ENCODE data around the gene N4BP2L2.

N4BP2L2 gene

DNA sequence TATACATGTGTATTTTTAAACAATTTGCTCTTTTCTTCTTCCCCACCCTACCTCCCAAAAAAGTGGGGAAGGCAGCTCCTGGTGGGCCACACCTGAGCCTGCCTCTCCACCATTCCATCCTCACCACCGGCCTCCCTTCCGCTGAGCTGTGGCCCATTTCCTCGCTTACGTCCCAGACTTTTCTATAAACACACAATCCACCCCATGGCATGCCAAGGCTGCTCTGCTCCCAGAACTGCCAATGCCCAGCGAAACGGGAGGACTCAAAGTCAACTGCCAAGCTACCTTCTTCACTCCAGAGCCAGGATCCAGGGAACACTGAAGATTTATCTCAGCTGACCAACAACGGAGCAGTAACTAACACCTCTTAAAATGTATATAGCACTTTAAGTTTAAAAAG, 113.4 kb downstream of the N4BP2L2 start:
- no peak for DNase-seq

GRCh38 chr13:32423592-32423991, 115.0 kb downstream of the N4BP2L2 start:
- no peak for DNase-seq

GRCh38 chr13:32419862-32420261, 118.7 kb downstream of the N4BP2L2 start:
- no peak for DNase-seq

- DNase-seq, result no peak
Observed at GRCh38 chr13:32417995-32418394, 120.6 kb downstream of the N4BP2L2 start.

GRCh38 chr13:32415019-32415418, 123.6 kb downstream of the N4BP2L2 start:
- no peak for DNase-seq

GRCh38 chr13:32414580-32414979, 124.0 kb downstream of the N4BP2L2 start:
- no peak for DNase-seq

DNA sequence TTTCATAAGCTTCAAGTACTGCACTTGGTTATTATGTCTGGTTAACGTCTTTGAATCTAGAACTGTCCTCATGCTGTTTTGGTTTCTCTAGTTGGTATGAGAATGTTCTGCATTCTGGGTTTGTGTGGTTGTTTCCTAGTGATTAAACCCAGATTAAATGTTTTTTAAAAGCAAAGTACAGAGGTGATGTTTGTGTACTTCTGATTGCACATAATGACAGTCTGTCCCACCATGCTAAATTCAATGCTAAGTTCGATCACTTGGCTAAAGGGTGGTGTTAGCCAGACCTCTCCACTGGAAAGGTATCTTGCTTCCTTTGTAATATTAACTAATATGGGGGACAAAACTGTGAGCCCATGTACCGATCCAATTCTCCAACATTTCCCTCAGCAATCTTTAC, 125.3 kb downstream of the N4BP2L2 start:
- DNase-seq, result no peak

GRCh38 chr13:32409561-32410421, 128.8 kb downstream of the N4BP2L2 start:
- DNase-seq, result no peak

GRCh38 chr13:32409001-32409313, 129.6 kb downstream of the N4BP2L2 start:
- no peak for DNase-seq

DNA sequence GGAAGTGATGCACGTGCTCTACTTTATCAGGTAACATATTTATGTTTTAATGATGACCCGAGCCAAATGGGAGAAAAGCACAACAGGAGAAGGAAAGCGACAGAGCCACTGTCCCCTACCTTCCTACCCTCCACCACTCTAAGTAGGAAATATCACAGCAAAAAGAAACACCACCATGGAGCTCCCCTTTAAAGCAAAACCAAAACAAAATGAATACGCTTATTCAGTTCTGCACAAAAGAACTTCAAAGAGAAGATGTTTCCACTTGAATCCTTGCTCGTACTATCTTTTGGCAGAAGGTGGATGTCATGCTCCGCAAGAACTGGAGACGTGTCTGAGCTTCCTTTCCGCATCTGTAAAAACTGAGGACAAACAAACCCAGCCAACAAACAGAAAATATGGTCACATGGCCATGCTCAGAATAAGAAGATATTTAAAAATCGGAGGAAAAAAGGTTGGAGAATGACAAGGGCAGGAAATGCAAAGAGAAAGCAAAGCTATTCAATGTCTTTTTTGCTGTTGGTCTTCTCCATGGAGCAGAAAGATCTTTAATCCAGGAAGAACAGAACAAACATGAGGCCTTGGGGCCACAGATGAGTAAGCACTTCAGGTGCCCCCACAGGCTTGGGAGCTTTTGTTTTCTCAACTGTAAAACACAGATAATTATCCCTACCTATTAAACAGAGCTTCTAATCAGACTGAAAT, 130.1 kb downstream of the N4BP2L2 start:
- no peak for DNase-seq

DNA sequence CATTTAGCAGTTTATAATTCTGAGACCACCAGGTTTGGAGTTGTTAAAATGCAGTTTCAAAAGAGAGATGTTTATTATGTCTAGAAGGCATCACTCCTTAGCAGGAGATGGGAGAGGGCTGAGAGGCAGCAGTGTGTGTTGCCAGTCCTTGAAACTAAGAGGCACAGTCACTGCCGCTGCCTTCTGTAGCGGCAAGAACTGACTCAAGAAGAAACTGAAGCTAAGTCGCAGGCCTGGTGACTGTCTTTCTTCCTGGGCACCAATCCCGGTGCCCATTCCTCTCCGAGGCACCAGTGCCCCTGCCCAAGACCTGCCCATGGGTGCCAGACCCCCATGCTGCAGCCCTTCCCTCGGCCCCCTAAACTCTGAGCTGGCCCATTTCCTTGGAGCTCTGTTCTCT, 130.7 kb downstream of the N4BP2L2 start:
- no peak for DNase-seq

DNA sequence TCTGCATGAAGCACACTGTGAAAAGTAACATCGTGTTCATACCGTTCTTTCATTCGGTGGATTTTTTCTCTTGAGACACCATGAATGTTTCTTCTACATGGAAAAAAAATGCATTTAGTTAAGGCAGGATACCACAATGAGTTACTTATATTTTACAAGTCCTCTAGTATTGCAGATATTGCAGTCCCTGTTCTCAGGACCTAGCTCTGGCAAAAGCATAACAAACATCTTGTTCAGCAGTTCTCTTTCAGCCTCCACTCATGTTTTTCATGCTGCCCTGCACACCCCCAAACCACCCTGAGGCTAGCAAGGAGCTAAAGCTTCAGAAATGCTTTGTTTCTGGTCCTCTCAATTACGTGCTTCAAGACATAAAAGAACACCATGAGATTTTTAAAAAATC, 135.5 kb downstream of the N4BP2L2 start:
- no peak for DNase-seq

DNA sequence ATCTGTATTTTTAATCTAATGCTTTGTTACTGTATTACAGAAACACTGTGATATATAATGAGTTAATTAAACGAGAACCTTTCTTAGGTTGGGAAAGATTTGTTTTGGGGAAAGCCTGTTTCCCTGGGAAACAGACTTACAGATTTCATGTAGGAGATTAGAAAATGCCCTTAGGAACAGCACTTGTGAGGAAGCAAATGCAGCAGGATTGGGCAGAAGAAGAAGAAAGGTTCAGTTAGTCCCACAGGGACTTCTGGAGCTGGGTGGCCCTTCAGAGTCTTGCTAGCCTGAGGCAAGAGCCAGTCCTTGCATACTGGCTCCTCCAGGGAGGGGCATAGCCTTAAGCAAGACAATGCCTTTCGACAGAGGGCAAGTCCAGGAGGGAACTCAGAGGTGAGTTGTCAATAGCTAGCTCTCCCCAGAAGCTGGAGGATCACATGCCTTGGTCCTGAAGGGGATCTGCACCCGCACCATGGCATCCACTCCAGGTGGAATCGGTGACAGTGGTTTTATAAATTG, 147.4 kb downstream of the N4BP2L2 start:
- no peak for DNase-seq

- DNase-seq, result no peak
Observed at GRCh38 chr13:32390484-32390883, 148.1 kb downstream of the N4BP2L2 start.

DNA sequence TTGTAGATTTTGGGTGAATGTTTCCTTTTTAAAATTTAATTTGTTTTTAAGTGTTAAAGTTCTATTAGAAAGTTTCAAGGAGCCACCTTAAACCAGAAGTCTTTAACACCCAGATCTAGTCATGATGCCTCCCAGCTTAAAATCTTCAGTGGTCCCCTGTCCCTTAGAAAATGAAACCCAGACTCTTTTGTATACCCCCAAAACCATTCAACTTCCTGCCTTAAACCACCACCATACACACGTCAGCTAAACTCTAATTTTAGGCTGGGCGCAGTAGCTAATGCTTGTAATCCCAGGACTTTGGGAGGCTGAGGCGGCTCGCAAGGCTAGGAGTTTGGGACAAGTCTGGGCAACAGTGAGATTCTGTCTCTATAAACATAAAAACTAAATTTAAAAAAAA, 148.5 kb downstream of the N4BP2L2 start:
- DNase-seq, result no peak

DNA sequence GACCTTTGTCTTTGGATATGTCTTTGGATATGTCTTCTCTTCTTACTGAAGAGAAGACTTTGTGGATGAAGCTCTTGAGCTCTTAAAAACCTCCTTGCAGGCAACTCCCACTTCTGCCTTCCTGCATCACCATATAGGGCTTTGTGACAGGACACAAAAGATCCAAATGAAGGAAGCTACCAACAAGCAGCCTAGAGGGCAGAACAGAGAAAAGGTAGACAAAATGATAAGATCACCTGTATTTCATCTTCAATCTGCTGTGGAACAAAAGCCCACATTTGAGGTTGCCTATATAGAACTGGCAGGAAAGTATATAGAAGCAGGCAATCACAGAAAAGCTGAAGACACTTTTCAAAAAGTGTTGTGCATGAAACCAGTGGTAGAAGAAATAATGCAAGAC, 153.2 kb downstream of the N4BP2L2 start:
- no peak for DNase-seq

DNA sequence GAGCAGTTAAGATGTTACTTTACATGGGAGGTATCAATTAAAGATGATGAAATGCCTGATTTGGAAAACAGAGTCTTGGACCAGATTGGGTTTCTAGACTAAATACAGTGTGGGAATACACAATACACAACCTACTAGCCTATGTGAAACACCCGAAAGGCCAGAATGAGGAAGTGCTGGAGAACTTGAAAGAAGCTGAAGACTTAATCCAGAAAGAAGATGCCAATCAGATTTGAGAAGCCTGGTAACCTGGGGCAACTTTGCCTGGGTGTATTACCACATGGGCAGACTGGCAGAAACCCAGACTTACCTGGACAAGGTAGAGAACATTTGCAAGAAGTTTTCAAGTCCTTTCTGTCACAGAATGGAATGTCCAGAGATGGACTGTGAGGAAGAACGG, 153.9 kb downstream of the N4BP2L2 start:
- no peak for DNase-seq

DNA sequence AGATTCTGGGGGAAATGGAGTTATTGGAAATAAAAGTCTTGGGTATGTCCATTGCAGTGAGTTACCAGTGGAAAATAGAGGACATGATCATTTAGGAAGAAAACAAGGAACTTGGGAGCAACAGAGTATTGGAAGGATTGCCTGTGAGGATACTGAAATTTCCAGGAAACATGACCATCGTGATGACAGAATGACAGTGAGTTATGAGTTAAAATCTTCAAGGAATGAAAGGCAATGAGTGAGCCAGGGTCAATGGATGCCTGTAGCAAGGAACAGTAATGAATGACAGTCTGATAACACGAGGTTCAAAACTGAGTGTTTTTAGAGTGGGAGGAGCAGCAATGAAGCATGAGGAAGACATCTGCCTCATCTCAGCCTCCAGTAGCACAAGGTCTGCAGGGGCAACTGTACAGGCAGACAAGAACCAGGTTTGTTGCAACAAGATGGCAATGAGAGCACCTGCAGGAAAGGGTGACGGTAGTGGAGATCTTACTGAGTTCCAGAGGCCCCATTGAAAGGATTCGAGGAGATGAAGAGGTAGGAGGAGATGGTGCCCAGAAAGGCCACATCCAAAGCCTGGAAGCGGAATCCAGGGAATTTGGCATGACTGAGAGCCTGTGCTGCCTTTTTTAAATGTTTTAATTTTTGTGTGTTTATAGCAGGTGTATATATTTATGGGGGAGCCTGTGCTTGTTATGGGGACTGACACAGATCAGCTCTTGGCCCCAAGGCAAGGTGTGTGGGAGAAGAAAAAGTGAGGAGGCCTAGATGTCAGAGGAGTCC, 154.6 kb downstream of the N4BP2L2 start:
- DNase-seq, result no peak

All from RPMI8226 (cell line).